Left ventricle myocardium inferior (tissue), 1 donor: ENCODE data around the gene NATD1. TPM values are rescaled to one million over a fixed set of nuclear protein-coding genes. Genes with fewer than 3 reads are reported as not detected.

Experiments used
- DNase-seq: peaks from one replicate; pipeline ENCODE4 v3.0.0-alpha.2; 2020
- H3K27ac ChIP-seq: fragments of 200-600 bp; replicated peaks from 2 replicates; pipeline ENCODE4 v1.8.0; 2021
- H3K27me3 ChIP-seq: fragments of 200-600 bp; 2 replicates; pipeline ENCODE4 v1.8.0; 2021; ENCODE audit warnings: low read depth
- H3K36me3 ChIP-seq: fragments of 200-600 bp; 2 replicates; pipeline ENCODE4 v1.8.0; 2021
- H3K4me1 ChIP-seq: fragments of 200-600 bp; 2 replicates; pipeline ENCODE4 v1.8.0; 2021
- H3K4me3 ChIP-seq: fragments of 200-600 bp; 2 replicates; pipeline ENCODE4 v1.8.0; 2021; ENCODE audit warnings: mild to moderate bottlenecking, moderate library complexity
- H3K9me3 ChIP-seq: fragments of 200-600 bp; replicated peaks from 2 replicates; pipeline ENCODE4 v1.8.0; 2021
- intact Hi-C: fragments of 100-400 bp; cut with micrococcal nuclease; formaldehyde crosslinking; loops from one replicate; pipeline ENCODE4 v1.11.0; 2022
- total RNA-seq: library from RNA; stranded (reverse); fragmentation: NEBNext Ultra II Directional; extraction: Animal tissue kit (Norgen Biotek cat#: 25700); gene quantifications from one replicate; pipeline ENCODE4 v1.2.1, GENCODE V29; 2021
- TF ChIP-seq, protein P1 (sequence below): fragments of 200-600 bp; IDR thresholded peaks from 2 replicates; pipeline ENCODE4 v1.8.0; 2021; ENCODE audit warnings: antibody characterized with exemption, mild to moderate bottlenecking, borderline replicate concordance
- donor health status: DM: no; HTN: yes; CAD: no; lungs with severe emphysema.

Gene NATD1
- total RNA-seq, 1 donor from 2014 or later: 17.7 TPM

DNA sequence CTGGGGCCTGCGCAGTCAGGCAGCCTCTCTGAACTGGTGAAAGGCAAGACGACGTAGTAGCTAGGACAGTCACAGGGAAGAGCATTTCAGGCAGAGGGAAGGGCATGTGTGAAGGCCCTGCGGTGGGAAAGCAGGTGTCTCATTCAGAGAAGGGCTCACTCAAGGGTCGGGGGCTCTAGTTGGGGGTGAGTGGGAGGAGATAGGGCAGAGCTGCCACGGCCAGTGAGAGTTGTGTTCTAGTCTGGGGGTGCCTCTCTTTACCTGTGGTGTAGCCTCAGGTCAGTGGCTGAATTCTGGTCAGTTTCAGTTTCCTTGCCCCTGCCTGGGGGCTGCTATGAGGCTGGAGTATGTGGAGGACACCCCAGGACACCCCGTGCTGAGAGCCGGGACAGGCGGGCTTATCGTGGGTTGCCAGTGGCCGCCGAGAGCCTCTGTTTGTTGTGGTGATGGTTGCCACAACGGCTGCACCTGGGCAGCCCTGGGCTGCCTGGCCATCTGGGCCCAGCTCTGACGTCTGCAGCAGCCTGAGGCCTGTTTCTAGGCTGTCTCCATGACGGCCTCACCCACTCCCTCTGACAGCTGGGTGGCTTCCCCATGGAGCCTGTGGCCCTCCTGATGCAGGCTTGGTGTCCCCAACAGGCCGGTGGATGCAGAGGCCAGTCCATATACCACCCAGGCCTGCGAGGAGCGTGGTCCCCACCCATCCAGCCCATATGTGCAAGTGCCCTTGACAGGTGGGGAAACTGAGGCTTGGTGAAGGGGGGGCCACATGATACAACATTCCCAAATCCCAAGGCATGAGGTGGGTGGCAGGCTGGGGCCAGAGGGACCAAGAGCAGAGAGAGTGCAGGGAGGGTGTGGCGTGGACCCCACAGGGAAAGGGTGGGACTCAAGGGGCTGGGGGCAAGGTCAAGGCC lies 42.1 kb upstream of the NATD1 start:
- peak overlapping the region; percentile 63 for H3K27ac ChIP-seq
- intact Hi-C loops: no loop called here
- peaks cover 21% of the 10 kb centered on the region for H3K36me3 ChIP-seq
- H3K9me3 ChIP-seq: no peaks in the 10 kb centered on the region
- TF ChIP-seq, protein P1, sequence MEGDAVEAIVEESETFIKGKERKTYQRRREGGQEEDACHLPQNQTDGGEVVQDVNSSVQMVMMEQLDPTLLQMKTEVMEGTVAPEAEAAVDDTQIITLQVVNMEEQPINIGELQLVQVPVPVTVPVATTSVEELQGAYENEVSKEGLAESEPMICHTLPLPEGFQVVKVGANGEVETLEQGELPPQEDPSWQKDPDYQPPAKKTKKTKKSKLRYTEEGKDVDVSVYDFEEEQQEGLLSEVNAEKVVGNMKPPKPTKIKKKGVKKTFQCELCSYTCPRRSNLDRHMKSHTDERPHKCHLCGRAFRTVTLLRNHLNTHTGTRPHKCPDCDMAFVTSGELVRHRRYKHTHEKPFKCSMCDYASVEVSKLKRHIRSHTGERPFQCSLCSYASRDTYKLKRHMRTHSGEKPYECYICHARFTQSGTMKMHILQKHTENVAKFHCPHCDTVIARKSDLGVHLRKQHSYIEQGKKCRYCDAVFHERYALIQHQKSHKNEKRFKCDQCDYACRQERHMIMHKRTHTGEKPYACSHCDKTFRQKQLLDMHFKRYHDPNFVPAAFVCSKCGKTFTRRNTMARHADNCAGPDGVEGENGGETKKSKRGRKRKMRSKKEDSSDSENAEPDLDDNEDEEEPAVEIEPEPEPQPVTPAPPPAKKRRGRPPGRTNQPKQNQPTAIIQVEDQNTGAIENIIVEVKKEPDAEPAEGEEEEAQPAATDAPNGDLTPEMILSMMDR: no peak
- peaks cover 69% of the 10 kb centered on the region for H3K4me1 ChIP-seq
- DNase-seq: peak; percentile 80
- peaks cover 4% of the 10 kb centered on the region for H3K27me3 ChIP-seq
- no peak overlapping the region for H3K4me3 ChIP-seq

DNA sequence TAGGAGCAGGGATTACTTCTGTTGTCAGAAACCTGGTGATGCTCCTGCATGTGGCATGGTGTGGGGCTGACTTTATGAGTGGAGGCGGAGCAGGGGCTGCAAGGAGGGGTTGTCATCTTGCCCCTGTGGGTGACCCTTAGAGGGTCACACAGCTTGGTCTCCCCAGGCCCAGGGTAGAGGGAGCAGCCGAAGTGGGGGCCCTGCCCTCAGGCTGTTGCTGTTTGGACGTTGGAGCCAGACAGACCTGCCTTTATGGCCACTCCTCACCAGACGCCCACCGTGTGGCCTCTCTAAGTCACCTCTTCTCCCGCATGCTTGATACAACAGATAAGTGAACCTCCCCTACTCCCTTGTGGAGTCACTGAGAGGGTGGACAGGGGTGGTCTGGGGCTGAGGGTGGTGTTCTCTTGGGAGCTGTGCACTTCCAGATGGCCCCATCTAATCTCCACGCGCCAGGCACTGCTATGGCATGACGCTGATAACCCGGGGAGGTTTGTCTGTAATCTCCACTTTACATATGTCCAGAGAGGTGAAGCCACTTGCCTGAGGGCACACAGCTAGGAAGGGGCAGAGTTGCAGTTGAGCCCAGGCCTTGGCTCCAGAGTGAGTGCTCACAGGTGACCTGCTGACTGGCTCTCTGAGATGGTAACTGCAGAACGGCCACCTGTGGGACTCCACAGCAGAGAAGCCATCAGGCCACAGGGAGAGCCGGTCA lies 41.3 kb upstream of the NATD1 start:
- H3K4me3 ChIP-seq: no peak overlapping the region
- peaks cover 15% of the 10 kb centered on the region for H3K36me3 ChIP-seq
- intact Hi-C loops: no loop called here
- peaks cover 4% of the 10 kb centered on the region for H3K27me3 ChIP-seq
- TF ChIP-seq, protein P1: no peak
- no peaks in the 10 kb centered on the region for H3K9me3 ChIP-seq
- DNase-seq: no peak
- peak overlapping the region; percentile 63 for H3K27ac ChIP-seq
- peaks cover 70% of the 10 kb centered on the region for H3K4me1 ChIP-seq

DNA sequence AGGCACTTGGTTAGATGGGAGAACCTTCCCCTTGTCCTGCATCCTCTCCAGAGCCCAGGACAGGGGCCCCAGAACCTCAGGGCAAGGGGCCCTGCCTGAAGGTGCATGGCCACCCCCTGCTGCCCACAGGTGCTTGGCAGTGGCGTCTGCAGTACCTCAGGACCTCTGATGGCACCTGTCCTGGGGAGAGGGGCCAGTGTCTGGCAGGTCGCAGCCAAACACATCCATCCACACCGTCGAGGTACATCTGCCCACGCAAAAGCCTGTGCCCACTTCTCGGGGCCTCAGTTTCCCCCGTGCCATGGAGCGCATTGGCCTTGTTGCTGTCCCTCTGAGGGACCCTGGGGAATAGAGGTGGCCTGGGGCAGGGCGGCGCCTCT lies 40.6 kb upstream of the NATD1 start:
- TF ChIP-seq, protein P1: no peak
- H3K9me3 ChIP-seq: no peaks in the 10 kb centered on the region
- DNase-seq: no peak
- H3K36me3 ChIP-seq: peaks cover 8% of the 10 kb centered on the region
- intact Hi-C loops: no loop called here
- H3K4me1 ChIP-seq: peaks cover 77% of the 10 kb centered on the region
- peak overlapping the region; percentile 63 for H3K27ac ChIP-seq
- no peak overlapping the region for H3K4me3 ChIP-seq
- peaks cover 4% of the 10 kb centered on the region for H3K27me3 ChIP-seq

DNA sequence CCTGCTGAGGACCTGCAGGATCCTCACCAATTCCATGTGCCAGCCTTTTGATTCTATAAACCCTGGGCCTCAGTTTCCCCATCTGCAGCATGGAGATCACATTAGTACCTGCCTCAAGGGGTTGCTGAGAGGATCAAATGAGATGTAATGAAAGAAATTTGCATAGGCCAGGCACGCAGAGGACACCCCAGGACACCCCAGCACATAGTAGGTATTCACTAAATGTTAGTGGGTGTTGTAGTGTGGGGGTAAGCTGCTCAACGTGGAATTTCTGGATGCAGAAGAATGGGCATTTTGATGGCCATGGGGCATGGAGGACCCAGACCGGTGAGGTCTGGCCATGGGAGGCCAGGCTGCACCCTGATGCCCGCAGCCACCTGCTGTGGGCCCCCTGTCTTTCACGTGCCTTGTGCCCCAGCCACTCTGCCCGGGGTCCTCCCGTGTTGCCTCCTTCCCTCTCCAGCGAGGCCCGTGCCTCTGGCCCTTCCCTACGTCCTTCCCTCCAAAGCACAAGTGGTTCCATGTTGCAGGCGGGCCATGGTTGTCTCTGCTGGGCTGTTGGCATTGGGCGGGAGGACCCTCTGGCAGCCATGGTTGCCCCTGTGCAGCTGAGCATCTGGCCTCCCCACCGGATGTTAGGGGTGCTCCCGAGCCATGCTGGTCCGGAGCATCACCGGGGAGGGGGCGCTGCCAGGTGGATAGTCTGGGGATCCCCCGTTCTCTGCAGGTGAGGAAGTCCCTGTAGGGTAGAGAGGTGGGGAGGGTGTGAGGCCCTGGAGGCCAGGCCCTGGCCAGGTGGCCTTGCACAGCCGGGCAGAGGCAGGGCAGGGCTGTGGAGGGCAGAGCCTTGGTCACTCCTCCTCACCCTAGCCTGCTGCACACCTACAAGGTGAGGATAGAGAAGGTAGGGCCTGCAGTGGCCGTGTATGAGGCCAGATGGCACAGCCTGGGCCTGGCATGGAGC lies 39.9 kb upstream of the NATD1 start:
- DNase-seq: no peak
- no peak overlapping the region for H3K27ac ChIP-seq
- intact Hi-C loops: no loop called here

More for the DNA sequence above, 39.9 kb upstream of the NATD1 start:
- Histone ChIP-seq H3K4me3 (no peak overlapping the region), H3K4me1 (peaks cover 81% of the 10 kb centered on the region), H3K36me3 (peaks cover 3% of the 10 kb centered on the region), H3K9me3 (no peaks in the 10 kb centered on the region), H3K27me3 (peaks cover 2% of the 10 kb centered on the region)
- TF ChIP-seq, protein P1: no peak
